GM04504 (cell line): Measurements from ENCODE around the gene MACF1.
A peak's percentile ranks its signal among the peaks of the same experiment; 100 is the strongest.

Experiments
- DNase-seq: peaks from one replicate; pipeline ENCODE4 v3.0.0-alpha.2; 2012; ENCODE audit warnings: low read depth

The MACF1 gene

GRCh38 chr1:39354572-39354971 lies 150.1 kb downstream of the MACF1 start:
- DNase-seq: no peak

GRCh38 chr1:39358491-39358890 lies 154.0 kb downstream of the MACF1 start:
- DNase-seq: no peak

GRCh38 chr1:39359028-39359570 lies 154.6 kb downstream of the MACF1 start:
- DNase-seq: no peak

GRCh38 chr1:39360731-39361130 lies 156.2 kb downstream of the MACF1 start:
- DNase-seq: no peak

- DNase-seq: no peak
Observed at GRCh38 chr1:39361446-39361845, 157.0 kb downstream of the MACF1 start.

- no peak for DNase-seq
Observed at GRCh38 chr1:39363267-39363666, 158.8 kb downstream of the MACF1 start.

GRCh38 chr1:39368045-39368444 lies 163.6 kb downstream of the MACF1 start:
- no peak for DNase-seq

- no peak for DNase-seq
Observed at GRCh38 chr1:39369565-39369964, 165.1 kb downstream of the MACF1 start.

GRCh38 chr1:39370602-39371001 lies 166.1 kb downstream of the MACF1 start:
- no peak for DNase-seq

- no peak for DNase-seq
Observed at GRCh38 chr1:39372105-39372504, 167.6 kb downstream of the MACF1 start.

GRCh38 chr1:39376656-39377055 lies 172.2 kb downstream of the MACF1 start:
- DNase-seq: no peak

GRCh38 chr1:39378377-39378776 lies 173.9 kb downstream of the MACF1 start:
- DNase-seq: no peak

- no peak for DNase-seq
Observed at GRCh38 chr1:39379187-39379586, 174.7 kb downstream of the MACF1 start.

GRCh38 chr1:39380036-39380435 lies 175.5 kb downstream of the MACF1 start:
- DNase-seq: no peak

GRCh38 chr1:39381839-39382238 lies 177.3 kb downstream of the MACF1 start:
- no peak for DNase-seq

GRCh38 chr1:39384305-39384704 lies 179.8 kb downstream of the MACF1 start:
- DNase-seq: no peak

GRCh38 chr1:39385067-39385988 lies 180.8 kb downstream of the MACF1 start:
- DNase-seq: no peak

GRCh38 chr1:39386997-39387396 lies 182.5 kb downstream of the MACF1 start:
- no peak for DNase-seq

- peak; percentile 71 for DNase-seq
Observed at GRCh38 chr1:39387452-39387851, 183.0 kb downstream of the MACF1 start.

- peak; percentile 77 for DNase-seq
Observed at GRCh38 chr1:39391691-39392679, 187.5 kb downstream of the MACF1 start.

GRCh38 chr1:39392851-39393573 lies 188.5 kb downstream of the MACF1 start:
- no peak for DNase-seq

- no peak for DNase-seq
Observed at GRCh38 chr1:39393645-39394044, 189.2 kb downstream of the MACF1 start.
